PC-3 (cell line): ENCODE data around the gene COL4A6. TPM values are rescaled to one million over a fixed set of nuclear protein-coding genes. Genes with fewer than 3 reads are reported as not detected.

ENCODE experiments used
- ATAC-seq: fragments of 200-7000 bp; cut with Tn5 transposase; 2 replicates; pipeline ENCODE4 v1.9.1; 2020; ENCODE audit warnings: mild to moderate bottlenecking, moderate library complexity
- BruUV-seq: library from RNA; stranded (reverse); fragments of 400-500 nt; replicated peaks from 2 replicates; lab custom pipeline; 2021; lab: Mats Ljungman, UMichigan
- CTCF ChIA-PET: fragments of 300-600 bp; sonication (Branson Sonifier 250); formaldehyde crosslinking; loops from one replicate; lab custom pipeline; 2022; ENCODE audit warnings: antibody characterized with exemption; lab: Charles Lee
- POLR2A ChIA-PET: fragments of 300-600 bp; sonication (Branson Sonifier 250); formaldehyde crosslinking; loops from one replicate; lab custom pipeline; 2022; ENCODE audit warnings: antibody characterized with exemption; ENCODE audit not compliant: unreplicated experiment; lab: Charles Lee
- DNase-seq: peaks from one replicate; pipeline ENCODE4 v3.0.0-alpha.2; 2015
- H2AFZ ChIP-seq: fragments of 300-600 bp; sonication (generic); 2 replicates; pipeline ENCODE4 v1.6.0; 2016; ENCODE audit warnings: antibody characterized with exemption, low read length
- H3F3A ChIP-seq: fragments of 300-600 bp; sonication (generic); one replicate; pipeline ENCODE4 v1.6.0; 2017; ENCODE audit warnings: antibody characterized with exemption, low read length, control low read depth, mild to moderate bottlenecking; ENCODE audit not compliant: unreplicated experiment
- H3K27ac ChIP-seq: fragments of 300-600 bp; sonication (generic); 2 replicates; pipeline ENCODE4 v1.5.1; 2016; ENCODE audit warnings: mild to moderate bottlenecking, low read length
- H3K27me3 ChIP-seq: fragments of 300-600 bp; sonication (generic); 2 replicates; pipeline ENCODE4 v1.6.1; 2016; ENCODE audit warnings: low read length, mixed read lengths
- H3K36me3 ChIP-seq: fragments of 300-600 bp; sonication (generic); 2 replicates; pipeline ENCODE4 v1.6.1; 2016; ENCODE audit warnings: low read depth, mixed run types, low read length, mixed read lengths
- H3K4me1 ChIP-seq: fragments of 300-600 bp; sonication (generic); 2 replicates; pipeline ENCODE4 v1.5.1; 2016; ENCODE audit warnings: low read length; ENCODE audit not compliant: insufficient read depth
- H3K4me2 ChIP-seq: fragments of 300-600 bp; sonication (generic); 2 replicates; pipeline ENCODE4 v1.6.0; 2016; ENCODE audit warnings: low read length
- H3K4me3 ChIP-seq: fragments of 300-600 bp; sonication (generic); 2 replicates; pipeline ENCODE4 v1.5.1; 2016; ENCODE audit warnings: mild to moderate bottlenecking, low read length, mixed read lengths
- H3K79me2 ChIP-seq: fragments of 300-600 bp; sonication (generic); 2 replicates; pipeline ENCODE4 v1.6.1; 2017; ENCODE audit warnings: low read length, mixed read lengths
- H3K9ac ChIP-seq: fragments of 300-600 bp; sonication (generic); 2 replicates; pipeline ENCODE4 v1.6.0; 2016; ENCODE audit warnings: mild to moderate bottlenecking, low read length
- H3K9me2 ChIP-seq: fragments of 300-600 bp; sonication (generic); replicated peaks from 2 replicates; pipeline ENCODE4 v1.6.1; 2016; ENCODE audit warnings: mixed run types, low read length, mixed read lengths
- H3K9me3 ChIP-seq: fragments of 300-600 bp; sonication (generic); 2 replicates; pipeline ENCODE4 v1.6.1; 2016; ENCODE audit warnings: low read length, mixed read lengths
- H4K20me1 ChIP-seq: fragments of 300-600 bp; sonication (generic); 2 replicates; pipeline ENCODE4 v1.6.1; 2016; ENCODE audit warnings: low read length, mixed read lengths
- EZH2 ChIP-seq: fragments of 300-600 bp; sonication (generic); IDR thresholded peaks from one replicate; pipeline ENCODE4 v1.6.1; 2017; ENCODE audit warnings: antibody characterized with exemption, mild to moderate bottlenecking, low read length; ENCODE audit not compliant: unreplicated experiment
- EZH2phosphoT487 ChIP-seq: fragments of 300-600 bp; sonication (generic); IDR thresholded peaks from 2 replicates; pipeline ENCODE4 v1.6.1; 2018; ENCODE audit warnings: mild to moderate bottlenecking, antibody characterized with exemption, low read length, borderline replicate concordance
- intact Hi-C: fragments of 100-400 bp; cut with micrococcal nuclease; formaldehyde crosslinking; loops from 2 replicates; pipeline ENCODE4 v1.9.0; 2023
- total RNA-seq: library from RNA; depleted of rRNA; stranded (reverse); fragments of >200 nt; gene quantifications from 2 replicates; pipeline ENCODE4 v1.2.3, GENCODE V29; 2014
- TF ChIP-seq, protein P1 (sequence below): fragments of 300-600 bp; sonication (generic); conservative IDR thresholded peaks from 2 replicates; pipeline ENCODE4 v1.5.1; 2017; ENCODE audit warnings: antibody characterized with exemption, low read depth, mild to moderate bottlenecking, low read length

COL4A6 gene
- total RNA-seq, 1 experiment from 2014 or later, result 4.4 TPM

DNA sequence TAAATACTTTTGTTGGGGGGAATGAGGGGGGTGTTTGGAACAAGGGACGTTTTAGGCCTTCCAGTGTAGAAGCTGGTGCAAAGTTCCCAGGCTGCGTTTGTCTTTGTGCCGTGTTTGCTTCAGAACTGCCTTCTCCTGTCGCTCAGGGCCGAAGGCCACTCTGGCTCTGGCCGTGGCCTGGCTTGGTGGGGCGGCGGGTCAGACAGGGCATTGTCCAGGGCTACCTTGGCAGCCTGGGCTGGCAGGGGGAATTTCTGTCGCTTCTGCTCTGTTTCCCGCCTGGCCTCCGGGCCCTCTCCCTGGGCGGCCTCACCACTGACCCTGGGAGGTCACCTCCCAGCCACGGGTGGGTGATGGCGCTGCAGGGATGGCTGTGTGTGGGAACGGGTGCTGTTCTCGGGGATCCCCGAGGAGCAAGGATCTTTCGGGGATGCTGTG is 140.0 kb downstream of the COL4A6 start:
- H2AFZ ChIP-seq, result no peak overlapping the region
- no peaks in the 10 kb centered on the region for H3K79me2 ChIP-seq
- no TSS peak for BruUV-seq
- H3F3A ChIP-seq, result no peaks in the 10 kb centered on the region
- H3K9ac ChIP-seq, result no peak overlapping the region
- H3K36me3 ChIP-seq, result no peaks in the 10 kb centered on the region
- TF ChIP-seq, protein P1, sequence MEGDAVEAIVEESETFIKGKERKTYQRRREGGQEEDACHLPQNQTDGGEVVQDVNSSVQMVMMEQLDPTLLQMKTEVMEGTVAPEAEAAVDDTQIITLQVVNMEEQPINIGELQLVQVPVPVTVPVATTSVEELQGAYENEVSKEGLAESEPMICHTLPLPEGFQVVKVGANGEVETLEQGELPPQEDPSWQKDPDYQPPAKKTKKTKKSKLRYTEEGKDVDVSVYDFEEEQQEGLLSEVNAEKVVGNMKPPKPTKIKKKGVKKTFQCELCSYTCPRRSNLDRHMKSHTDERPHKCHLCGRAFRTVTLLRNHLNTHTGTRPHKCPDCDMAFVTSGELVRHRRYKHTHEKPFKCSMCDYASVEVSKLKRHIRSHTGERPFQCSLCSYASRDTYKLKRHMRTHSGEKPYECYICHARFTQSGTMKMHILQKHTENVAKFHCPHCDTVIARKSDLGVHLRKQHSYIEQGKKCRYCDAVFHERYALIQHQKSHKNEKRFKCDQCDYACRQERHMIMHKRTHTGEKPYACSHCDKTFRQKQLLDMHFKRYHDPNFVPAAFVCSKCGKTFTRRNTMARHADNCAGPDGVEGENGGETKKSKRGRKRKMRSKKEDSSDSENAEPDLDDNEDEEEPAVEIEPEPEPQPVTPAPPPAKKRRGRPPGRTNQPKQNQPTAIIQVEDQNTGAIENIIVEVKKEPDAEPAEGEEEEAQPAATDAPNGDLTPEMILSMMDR, result no peak
- TF ChIP-seq EZH2phosphoT487 (no peak), EZH2 (no peak)
- intact Hi-C loops, result no loop called here
- H3K4me1 ChIP-seq, result no peaks in the 10 kb centered on the region
- H4K20me1 ChIP-seq, result no peaks in the 10 kb centered on the region
- ChIA-PET POLR2A (interaction anchor here (0.6 kb wide), 1 partner anchor 16 kb away, joined by 5 read pairs; no protein-coding TSS in a partner anchor), CTCF (no interaction called here)
- no peak for DNase-seq
- H3K9me3 ChIP-seq, result no peaks in the 10 kb centered on the region
- ATAC-seq, result no peak
- H3K27me3 ChIP-seq, result no peaks in the 10 kb centered on the region
- H3K4me3 ChIP-seq, result no peak overlapping the region
- H3K9me2 ChIP-seq, result no peaks in the 10 kb centered on the region
- H3K27ac ChIP-seq, result no peak overlapping the region
- H3K4me2 ChIP-seq, result no peak overlapping the region

DNA sequence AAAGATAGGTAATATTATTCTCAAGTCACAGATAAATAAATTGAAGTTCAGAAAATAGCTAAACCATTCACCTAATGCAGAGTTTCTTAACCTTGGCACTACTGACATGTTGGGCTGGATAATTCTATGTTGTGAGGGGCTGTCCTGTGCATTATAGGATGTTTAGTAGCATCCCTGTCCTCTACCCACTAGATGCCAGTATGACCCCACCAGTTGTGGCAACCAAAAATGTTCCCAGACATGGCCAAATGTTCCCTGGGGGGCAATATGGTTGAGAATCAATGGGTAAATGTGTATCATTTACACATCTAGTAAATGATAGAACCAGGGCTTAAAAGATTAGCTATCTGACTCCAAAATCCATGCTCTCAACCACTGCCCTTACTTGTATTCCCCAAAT is 140.9 kb downstream of the COL4A6 start:
- H3K79me2 ChIP-seq, result no peaks in the 10 kb centered on the region
- H3K27me3 ChIP-seq, result no peaks in the 10 kb centered on the region
- H3K4me3 ChIP-seq, result no peak overlapping the region
- ChIA-PET CTCF (no interaction called here), POLR2A (no interaction called here)
- no peak for TF ChIP-seq EZH2
- TF ChIP-seq, protein P1, result peak; percentile 51
- peak; percentile 16 for DNase-seq
- H3K9me2 ChIP-seq, result no peaks in the 10 kb centered on the region
- BruUV-seq, result no TSS peak
- no peaks in the 10 kb centered on the region for H3F3A ChIP-seq
- H3K9me3 ChIP-seq, result no peaks in the 10 kb centered on the region
- H4K20me1 ChIP-seq, result no peaks in the 10 kb centered on the region
- peak; percentile 37; the same call in 1 of the 2 replicates for ATAC-seq
- no peak overlapping the region for H3K4me2 ChIP-seq
- no peak overlapping the region for H3K9ac ChIP-seq
- no peaks in the 10 kb centered on the region for H3K4me1 ChIP-seq
- H3K27ac ChIP-seq, result no peak overlapping the region
- no peak overlapping the region for H2AFZ ChIP-seq
- H3K36me3 ChIP-seq, result 0 out of 2 replicates have a peak, but pooled peaks cover under 1% of the 10 kb centered on the region
- intact Hi-C loops, result no loop called here

DNA sequence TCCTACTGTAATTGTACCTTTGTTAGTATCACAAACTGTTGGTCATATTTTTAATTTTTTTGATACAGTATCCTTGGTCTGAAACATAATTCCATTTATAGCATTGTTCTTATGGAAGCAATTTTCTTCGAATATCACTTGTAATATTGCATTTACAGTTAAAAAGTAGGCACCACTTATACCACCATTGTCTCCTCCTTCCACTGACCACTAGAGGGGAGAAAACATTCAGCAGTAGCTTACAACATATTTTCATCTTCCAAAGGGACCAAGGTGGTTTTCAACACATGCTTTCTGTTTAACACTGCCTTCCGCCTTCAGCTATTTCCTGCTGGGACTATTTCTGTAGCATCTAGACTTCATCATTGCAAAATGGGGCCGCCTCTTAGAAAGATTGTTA is 146.2 kb downstream of the COL4A6 start:
- 0 out of 2 replicates have a peak, but pooled peaks cover 4% of the 10 kb centered on the region for H3K36me3 ChIP-seq
- H3F3A ChIP-seq, result no peaks in the 10 kb centered on the region
- intact Hi-C loops, result no loop called here
- H2AFZ ChIP-seq, result no peak overlapping the region
- TF ChIP-seq EZH2phosphoT487, result no peak
- TF ChIP-seq, protein P1, result peak; percentile 30; the same call in 1 of the 2 replicates
- TF ChIP-seq EZH2, result no peak
- BruUV-seq, result no TSS peak
- no peaks in the 10 kb centered on the region for H4K20me1 ChIP-seq
- ChIA-PET CTCF (no interaction called here), POLR2A (no interaction called here)
- ATAC-seq (no peak), DNase-seq (no peak)
- no peaks in the 10 kb centered on the region for H3K79me2 ChIP-seq
- no peak overlapping the region for H3K4me3 ChIP-seq
- H3K4me2 ChIP-seq, result no peak overlapping the region
- H3K9ac ChIP-seq, result no peak overlapping the region
- no peaks in the 10 kb centered on the region for H3K27me3 ChIP-seq
- no peaks in the 10 kb centered on the region for H3K4me1 ChIP-seq
- no peak overlapping the region for H3K27ac ChIP-seq
- H3K9me3 ChIP-seq, result no peaks in the 10 kb centered on the region
- no peaks in the 10 kb centered on the region for H3K9me2 ChIP-seq
